Right ventricle myocardium inferior (tissue), 1 donor: ENCODE data around the gene HOXC6. TPM values are rescaled to one million over a fixed set of nuclear protein-coding genes. Genes with fewer than 3 reads are reported as not detected.

Source experiments
- ATAC-seq: fragments of 200-7000 bp; cut with Tn5 transposase; one replicate; pipeline ENCODE4 v1.9.1; 2020; ENCODE audit warnings: mild to moderate bottlenecking, moderate library complexity
- DNase-seq: peaks from one replicate; pipeline ENCODE4 v3.0.0; 2021; ENCODE audit errors: missing footprints
- intact Hi-C: fragments of 100-400 bp; cut with DNase I; formaldehyde crosslinking; loops from one replicate; pipeline ENCODE4 v1.11.0; 2022
- total RNA-seq: library from RNA; stranded (reverse); fragmentation: NEBNext Ultra II Directional; extraction: Animal tissue kit (Norgen Biotek cat#: 25700); gene quantifications from one replicate; pipeline ENCODE4 v1.2.1, GENCODE V29; 2021
- donor health status: DM: no; HTN: yes; CAD: no; lungs with severe emphysema.

Gene HOXC6
- total RNA-seq, 1 donor from 2014 or later = 0.41 TPM

GRCh38 chr12:54010053-54010971 is 17.9 kb upstream of the HOXC6 start:
- ATAC-seq (no peak), DNase-seq (peak; percentile 17)
- intact Hi-C loops = no loop called here

GRCh38 chr12:54010972-54011664 is 17.1 kb upstream of the HOXC6 start:
- DNase-seq = no peak
- intact Hi-C loops = no loop called here
- ATAC-seq = no peak

- peak; percentile 4 for DNase-seq
- intact Hi-C loops = no loop called here
- no peak for ATAC-seq
Observed at GRCh38 chr12:54011665-54012532, 16.3 kb upstream of the HOXC6 start.

- no peak for DNase-seq
Observed at GRCh38 chr12:54012631-54013409, 15.4 kb upstream of the HOXC6 start.

GRCh38 chr12:54014377-54015017 is 13.7 kb upstream of the HOXC6 start:
- ATAC-seq = no peak
- DNase-seq = no peak
- intact Hi-C loops = no loop called here

More at GRCh38 chr12:54012631-54013409, 15.4 kb upstream of the HOXC6 start:
- intact Hi-C loops = no loop called here
- no peak for ATAC-seq

GRCh38 chr12:54015018-54015931 is 13.0 kb upstream of the HOXC6 start:
- intact Hi-C loops = no loop called here
- DNase-seq = no peak
- ATAC-seq = no peak

- intact Hi-C loops = no loop called here
- ATAC-seq = no peak
Observed at GRCh38 chr12:54016051-54016450, 12.2 kb upstream of the HOXC6 start.

GRCh38 chr12:54016478-54016964 is 11.7 kb upstream of the HOXC6 start:
- ATAC-seq (no peak), DNase-seq (no peak)
- intact Hi-C loops = no loop called here

More at GRCh38 chr12:54016051-54016450, 12.2 kb upstream of the HOXC6 start:
- no peak for DNase-seq

- intact Hi-C loops = no loop called here
- peak; percentile 37 for ATAC-seq
- DNase-seq = no peak
Observed at GRCh38 chr12:54017027-54017788, 11.0 kb upstream of the HOXC6 start.

GRCh38 chr12:54017878-54018467 is 10.3 kb upstream of the HOXC6 start:
- DNase-seq (peak; percentile 82), ATAC-seq (peak; percentile 82)
- intact Hi-C loops = no loop called here

GRCh38 chr12:54018468-54018984 is 9.7 kb upstream of the HOXC6 start:
- DNase-seq (no peak), ATAC-seq (no peak)
- intact Hi-C loops = no loop called here

- DNase-seq = no peak
- ATAC-seq = no peak
- intact Hi-C loops = no loop called here
Observed at GRCh38 chr12:54019091-54019811, 9.0 kb upstream of the HOXC6 start.

- ATAC-seq (peak; percentile 77), DNase-seq (no peak)
Observed at GRCh38 chr12:54019924-54020590, 8.2 kb upstream of the HOXC6 start.

More at GRCh38 chr12:54019924-54020590, 8.2 kb upstream of the HOXC6 start:
- intact Hi-C loops = no loop called here
